Gastroesophageal sphincter (tissue), 3 donors: ENCODE measurements around the gene HSPA12B.

ENCODE experiments used
- CTCF ChIP-seq, 4 experiments: fragments of 200-600 bp in 2 of 4; fragments of 450-650 bp in 2 of 4; sonication (generic) in 1 of 4; IDR thresholded peaks; one replicate each; pipeline ENCODE4 v1.5.1; 2017 to 2019; ENCODE audit warnings: antibody characterized with exemption in 4 of 4, mild to moderate bottlenecking in 2 of 4, moderate library complexity in 2 of 4
- EP300 ChIP-seq: sonication (generic); formaldehyde crosslinking; IDR thresholded peaks from one replicate; pipeline ENCODE4 v1.6.1; 2017; ENCODE audit warnings: antibody characterized with exemption, mild to moderate bottlenecking

GRCh38 chr20:3753501-3754275, 21.2 kb downstream of the HSPA12B start:
- TF ChIP-seq EP300 (no peak), CTCF (IDR thresholded peaks at IDR 0.05) (no peak)
